Tibial nerve (tissue), 4 donors: Measurements from ENCODE around the gene MPG. TPM values are rescaled to one million over a fixed set of nuclear protein-coding genes. Genes with fewer than 3 reads are reported as not detected.

Experiments
- DNase-seq, 2 donors: peaks; one replicate each; pipeline ENCODE4 v3.0.0-alpha.2; 2019; ENCODE audit warnings: low spot score in 2 of 2
- H3K27ac ChIP-seq, 4 donors: fragments of 200-600 bp; sonication (generic) in 3 of 4; one replicate each; pipeline ENCODE4 v1.5.1; 2017 to 2019; ENCODE audit warnings: mild to moderate bottlenecking in 1 of 4
- H3K27me3 ChIP-seq, 2 donors: fragments of 200-600 bp; sonication (generic) in 1 of 2; one replicate each; pipeline versions ENCODE4 v1.5.1 to v1.6.0; 2017 to 2019
- H3K36me3 ChIP-seq, 3 donors: fragments of 200-600 bp; sonication (generic); one replicate each; pipeline ENCODE4 v1.5.1; 2018 to 2019
- H3K4me1 ChIP-seq, 4 donors: fragments of 200-600 bp; sonication (generic) in 3 of 4; one replicate each; pipeline ENCODE4 v1.5.1; 2017 to 2019
- H3K4me3 ChIP-seq, 4 donors: fragments of 200-600 bp; sonication (generic) in 3 of 4; one replicate each; pipeline ENCODE4 v1.5.1; 2017 to 2019; ENCODE audit warnings: mild to moderate bottlenecking in 1 of 4, moderate library complexity in 1 of 4
- H3K9me3 ChIP-seq, 4 donors: fragments of 200-600 bp; sonication (generic) in 3 of 4; one replicate each; pipeline ENCODE4 v1.5.1; 2017 to 2019
- CTCF ChIP-seq, 5 experiments: fragments of 200-600 bp in 3 of 5; fragments of 450-650 bp in 2 of 5; sonication (generic) in 3 of 5; IDR thresholded peaks; one replicate each; pipeline ENCODE4 v1.5.1; 2016 to 2019; ENCODE audit warnings: antibody characterized with exemption in 5 of 5, mild to moderate bottlenecking in 3 of 5, moderate library complexity in 2 of 5
- EP300 ChIP-seq, 2 donors: sonication (generic); formaldehyde crosslinking; IDR thresholded peaks; one replicate each; pipeline ENCODE4 v1.6.1; 2017; ENCODE audit warnings: antibody characterized with exemption in 2 of 2, mild to moderate bottlenecking in 1 of 2
- POLR2A ChIP-seq, 2 donors: fragments of 450-650 bp; IDR thresholded peaks; one replicate each; pipeline ENCODE4 v1.6.1; 2017; ENCODE audit warnings: antibody characterized with exemption in 2 of 2, mild to moderate bottlenecking in 2 of 2, moderate library complexity in 2 of 2
- WGBS, 2 donors: methylation state at CpG; one replicate each; pipeline ENCODE4 v1.1.5; 2018; 5-methylcytosine and 5-hydroxymethylcytosine counted together
- total RNA-seq, 4 donors: library from RNA; depleted of rRNA; stranded (reverse); fragments of >200 nt; gene quantifications; one replicate each; pipeline ENCODE4 v1.1.0, GENCODE V29; 2016

MPG gene
- total RNA-seq, 4 donors from 2014 or later = 74.3 to 190 (median 115) TPM

- no peaks in the 10 kb centered on the region for H3K27me3 ChIP-seq
- peaks cover 0 to 22% (median 3%) of the 10 kb centered on the region in 4 donors for H3K4me1 ChIP-seq
- DNase-seq = no peak
- H3K4me3 ChIP-seq = no peak overlapping the region
- peaks cover 0 to 79% (median 12%) of the 10 kb centered on the region in 3 donors for H3K36me3 ChIP-seq
- no peak for TF ChIP-seq POLR2A (IDR thresholded peaks at IDR 0.05)
- no peak for TF ChIP-seq CTCF (IDR thresholded peaks at IDR 0.05)
- no peak for TF ChIP-seq EP300 (IDR thresholded peaks at IDR 0.05)
- no peaks in the 10 kb centered on the region for H3K9me3 ChIP-seq
- H3K27ac ChIP-seq = peak overlapping the region in 1 of 4 donors; percentile 33
- WGBS, 2 donors = 47 to 55% methylated on average over 7 to 8 of the region's 8 CpGs
Measured at GRCh38 chr16:57711-58110, 20.3 kb upstream of the MPG start.

- H3K36me3 ChIP-seq = peaks cover 0 to 89% (median 12%) of the 10 kb centered on the region in 3 donors
Measured at GRCh38 chr16:58491-59439, 19.3 kb upstream of the MPG start.

GRCh38 chr16:59440-60059 lies 18.5 kb upstream of the MPG start:
- Histone ChIP-seq H3K27ac (no peak overlapping the region), H3K27me3 (no peaks in the 10 kb centered on the region), H3K9me3 (no peaks in the 10 kb centered on the region), H3K4me1 (peaks cover 0 to 17% (median under 1%) of the 10 kb centered on the region in 4 donors), H3K36me3 (peaks cover 0 to 97% (median 12%) of the 10 kb centered on the region in 3 donors), H3K4me3 (no peak overlapping the region)
- no peak for DNase-seq
- WGBS, 2 donors = 83 to 90% methylated on average over 7 to 13 of the region's 14 CpGs
- no peak for TF ChIP-seq EP300 (IDR thresholded peaks at IDR 0.05)

More at GRCh38 chr16:58491-59439, 19.3 kb upstream of the MPG start:
- TF ChIP-seq EP300 (IDR thresholded peaks at IDR 0.05) (no peak), POLR2A (IDR thresholded peaks at IDR 0.05) (no peak), CTCF (IDR thresholded peaks at IDR 0.05) (no peak)
- no peak for DNase-seq
- H3K4me1 ChIP-seq = peaks cover 0 to 19% (median 2%) of the 10 kb centered on the region in 4 donors
- H3K4me3 ChIP-seq = no peak overlapping the region
- no peaks in the 10 kb centered on the region for H3K9me3 ChIP-seq
- no peaks in the 10 kb centered on the region for H3K27me3 ChIP-seq
- WGBS, 2 donors = 78 to 84% methylated on average over 21 to 26 of the region's 29 CpGs
- no peak overlapping the region for H3K27ac ChIP-seq

- TF ChIP-seq EP300 (IDR thresholded peaks at IDR 0.05) = no peak
- no peak for TF ChIP-seq POLR2A (IDR thresholded peaks at IDR 0.05)
- TF ChIP-seq CTCF (IDR thresholded peaks at IDR 0.05) = no peak
- Histone ChIP-seq H3K4me1 (peaks cover 0 to 22% (median 0%) of the 10 kb centered on the region in 4 donors), H3K4me3 (no peak overlapping the region), H3K36me3 (peaks cover 0 to 98% (median 12%) of the 10 kb centered on the region in 3 donors), H3K9me3 (no peaks in the 10 kb centered on the region), H3K27ac (no peak overlapping the region), H3K27me3 (no peaks in the 10 kb centered on the region)
- no peak for DNase-seq
- 76 to 77% methylated on average over 11 of the region's 11 CpGs for WGBS, 2 donors
Measured at GRCh38 chr16:60166-60565, 17.9 kb upstream of the MPG start.

- H3K4me1 ChIP-seq = peaks cover 0 to 33% (median 9%) of the 10 kb centered on the region in 4 donors
- no peaks in the 10 kb centered on the region for H3K27me3 ChIP-seq
- H3K27ac ChIP-seq = no peak overlapping the region
- no peaks in the 10 kb centered on the region for H3K9me3 ChIP-seq
- H3K4me3 ChIP-seq = no peak overlapping the region
- peaks cover 0 to 88% (median 12%) of the 10 kb centered on the region in 3 donors for H3K36me3 ChIP-seq
- TF ChIP-seq EP300 (IDR thresholded peaks at IDR 0.05) (no peak), CTCF (IDR thresholded peaks at IDR 0.05) (no peak), POLR2A (IDR thresholded peaks at IDR 0.05) (no peak)
- no peak for DNase-seq
- 79 to 83% methylated on average over 68 to 81 of the region's 89 CpGs for WGBS, 2 donors
Measured at GRCh38 chr16:60929-61878, 16.8 kb upstream of the MPG start.
